Tibial artery (tissue), 4 donors: ENCODE results near the gene ATE1.

Source experiments
- DNase-seq, 2 donors: peaks; one replicate each; pipeline ENCODE4 v3.0.0-alpha.2; 2019
- H3K27ac ChIP-seq, 2 donors: fragments of 200-600 bp; sonication (generic) in 1 of 2; 1 replicate in 1 of 2; 2 replicates in 1 of 2; pipeline ENCODE4 v1.5.1; 2018 to 2019; ENCODE audit warnings: mild to moderate bottlenecking in 1 of 2
- H3K27me3 ChIP-seq, 2 donors: fragments of 200-600 bp; sonication (generic) in 1 of 2; one replicate each; pipeline versions ENCODE4 v1.5.1 to v1.6.0; 2016 to 2019
- H3K36me3 ChIP-seq, 3 donors: fragments of 200-600 bp; sonication (generic) in 2 of 3; one replicate each; pipeline ENCODE4 v1.5.1; 2016 to 2019; ENCODE audit warnings: mild to moderate bottlenecking in 2 of 3
- H3K4me1 ChIP-seq, 4 donors: fragments of 200-600 bp; sonication (generic) in 2 of 4; 1 replicate in 3 of 4; 2 replicates in 1 of 4; pipeline ENCODE4 v1.5.1; 2016 to 2019
- H3K4me3 ChIP-seq, 2 donors: fragments of 200-600 bp; sonication (generic) in 1 of 2; 1 replicate in 1 of 2; 2 replicates in 1 of 2; pipeline ENCODE4 v1.5.1; 2018 to 2019; ENCODE audit warnings: mild to moderate bottlenecking in 2 of 2
- H3K9me3 ChIP-seq, 3 donors: fragments of 200-600 bp; sonication (generic) in 1 of 3; one replicate each; pipeline ENCODE4 v1.5.1; 2016 to 2019
- CTCF ChIP-seq, 2 experiments: fragments of 200-600 bp in 1 of 2; fragments of 450-650 bp in 1 of 2; IDR thresholded peaks; one replicate each; pipeline ENCODE4 v1.5.1; 2017 to 2019; ENCODE audit warnings: antibody characterized with exemption in 2 of 2, mild to moderate bottlenecking in 1 of 2, moderate library complexity in 1 of 2
- intact Hi-C: fragments of 100-400 bp; cut with DNase I; formaldehyde crosslinking; loops from one replicate; pipeline ENCODE4 v1.15.0; 2023; ENCODE audit warnings: low total_unique reads

The ATE1 gene

GRCh38 chr10:121844537-121844936 is 83.3 kb downstream of the ATE1 start:
- Histone ChIP-seq H3K4me3 (no peak overlapping the region), H3K27me3 (no peaks in the 10 kb centered on the region), H3K9me3 (peaks cover 0 to 4% (median 0%) of the 10 kb centered on the region in 3 donors), H3K27ac (no peak overlapping the region), H3K4me1 (no peaks in the 10 kb centered on the region), H3K36me3 (peaks cover 5 to 33% (median 32%) of the 10 kb centered on the region in 3 donors)
- DNase-seq = no peak
- TF ChIP-seq CTCF (IDR thresholded peaks at IDR 0.05) = no peak
- intact Hi-C loops = no loop called here

GRCh38 chr10:121843379-121843778 is 84.5 kb downstream of the ATE1 start:
- intact Hi-C loops = no loop called here
- H3K27me3 ChIP-seq = no peaks in the 10 kb centered on the region
- H3K4me1 ChIP-seq = no peaks in the 10 kb centered on the region
- no peak overlapping the region for H3K4me3 ChIP-seq
- H3K27ac ChIP-seq = no peak overlapping the region
- TF ChIP-seq CTCF (IDR thresholded peaks at IDR 0.05) = no peak
- peaks cover 0 to 4% (median 0%) of the 10 kb centered on the region in 3 donors for H3K9me3 ChIP-seq
- DNase-seq = no peak
- peaks cover 5 to 25% (median 23%) of the 10 kb centered on the region in 3 donors for H3K36me3 ChIP-seq

GRCh38 chr10:121841862-121842261 is 86.0 kb downstream of the ATE1 start:
- no peak overlapping the region for H3K4me3 ChIP-seq
- intact Hi-C loops = no loop called here
- no peak for TF ChIP-seq CTCF (IDR thresholded peaks at IDR 0.05)
- DNase-seq = no peak
- peaks cover 0 to 4% (median 0%) of the 10 kb centered on the region in 3 donors for H3K9me3 ChIP-seq
- H3K27me3 ChIP-seq = no peaks in the 10 kb centered on the region
- H3K36me3 ChIP-seq = peaks cover 5 to 16% (median 11%) of the 10 kb centered on the region in 3 donors
- no peak overlapping the region for H3K27ac ChIP-seq
- no peaks in the 10 kb centered on the region for H3K4me1 ChIP-seq

- Histone ChIP-seq H3K4me1 (no peaks in the 10 kb centered on the region), H3K4me3 (no peak overlapping the region), H3K27me3 (no peaks in the 10 kb centered on the region), H3K9me3 (no peaks in the 10 kb centered on the region), H3K36me3 (peaks cover 0 to 20% (median 14%) of the 10 kb centered on the region in 3 donors), H3K27ac (no peak overlapping the region)
- no peak for TF ChIP-seq CTCF (IDR thresholded peaks at IDR 0.05)
- intact Hi-C loops = no loop called here
- DNase-seq = no peak
These were observed 88.9 kb downstream of the ATE1 start for GRCh38 chr10:121838931-121839330.

GRCh38 chr10:121838149-121838548 is 89.7 kb downstream of the ATE1 start:
- TF ChIP-seq CTCF (IDR thresholded peaks at IDR 0.05) = no peak
- Histone ChIP-seq H3K27ac (no peak overlapping the region), H3K9me3 (no peaks in the 10 kb centered on the region), H3K27me3 (no peaks in the 10 kb centered on the region), H3K4me3 (no peak overlapping the region), H3K4me1 (no peaks in the 10 kb centered on the region), H3K36me3 (peaks cover 0 to 20% (median 14%) of the 10 kb centered on the region in 3 donors)
- intact Hi-C loops = no loop called here
- no peak for DNase-seq

GRCh38 chr10:121836171-121836570 is 91.7 kb downstream of the ATE1 start:
- H3K4me3 ChIP-seq = no peak overlapping the region
- intact Hi-C loops = no loop called here
- no peaks in the 10 kb centered on the region for H3K27me3 ChIP-seq
- DNase-seq = no peak
- no peak overlapping the region for H3K27ac ChIP-seq
- no peaks in the 10 kb centered on the region for H3K4me1 ChIP-seq
- H3K9me3 ChIP-seq = no peaks in the 10 kb centered on the region
- TF ChIP-seq CTCF (IDR thresholded peaks at IDR 0.05) = no peak
- peaks cover 0 to 20% (median 14%) of the 10 kb centered on the region in 3 donors for H3K36me3 ChIP-seq
